PC-9 (cell line): Measurements from ENCODE around the gene TMEM97. TPM values are rescaled to one million over a fixed set of nuclear protein-coding genes. Genes with fewer than 3 reads are reported as not detected.

ENCODE experiments used
- BruUV-seq: library from RNA; stranded (reverse); fragments of 400-500 nt; replicated peaks from 2 replicates; lab custom pipeline; 2021; lab: Mats Ljungman, UMichigan
- CTCF ChIA-PET: fragments of 300-600 bp; sonication (Branson Sonifier 250); formaldehyde crosslinking; loops from one replicate; lab custom pipeline; 2022; ENCODE audit warnings: antibody characterized with exemption; lab: Charles Lee
- POLR2A ChIA-PET: fragments of 300-600 bp; sonication (Branson Sonifier 250); formaldehyde crosslinking; loops from one replicate; lab custom pipeline; 2022; ENCODE audit warnings: antibody characterized with exemption; ENCODE audit not compliant: unreplicated experiment; lab: Charles Lee
- DNase-seq, 2 experiments: peaks; one replicate each; pipeline versions ENCODE4 v3.0.0 to v3.0.0-alpha.2; 2015 to 2022; ENCODE audit warnings: mixed read lengths in 1 of 2
- H2AFZ ChIP-seq: fragments of 200-600 bp; sonication (generic); 2 replicates; pipeline ENCODE4 v1.8.1; 2017; ENCODE audit warnings: antibody characterized with exemption
- H3F3A ChIP-seq: fragments of 200-600 bp; sonication (generic); 2 replicates; pipeline ENCODE4 v1.8.1; 2017; ENCODE audit warnings: antibody characterized with exemption, mild to moderate bottlenecking, low read depth; ENCODE audit not compliant: insufficient read depth
- H3K27ac ChIP-seq: fragments of 200-600 bp; sonication (generic); 2 replicates; pipeline ENCODE4 v1.6.1; 2016; ENCODE audit warnings: mixed run types
- H3K27me3 ChIP-seq: fragments of 200-600 bp; sonication (generic); 2 replicates; pipeline ENCODE4 v1.6.1; 2016; ENCODE audit warnings: low read depth, mixed run types; ENCODE audit not compliant: insufficient read depth
- H3K36me3 ChIP-seq: fragments of 200-600 bp; sonication (generic); 2 replicates; pipeline ENCODE4 v1.6.1; 2016; ENCODE audit warnings: low read depth, mixed run types
- H3K4me1 ChIP-seq: fragments of 200-600 bp; sonication (generic); replicated peaks from 2 replicates; pipeline ENCODE4 v1.6.1; 2016; ENCODE audit warnings: mixed run types; ENCODE audit not compliant: insufficient read depth
- H3K4me2 ChIP-seq: fragments of 200-600 bp; sonication (generic); 2 replicates; pipeline ENCODE4 v1.6.1; 2017; ENCODE audit warnings: mixed run types
- H3K4me3 ChIP-seq: fragments of 200-600 bp; sonication (generic); 2 replicates; pipeline ENCODE4 v1.6.1; 2016; ENCODE audit warnings: mixed run types
- H3K79me2 ChIP-seq: fragments of 200-600 bp; sonication (generic); 2 replicates; pipeline ENCODE4 v1.6.1; 2017; ENCODE audit warnings: low read depth, mixed run types
- H3K9me2 ChIP-seq: fragments of 200-600 bp; sonication (generic); 2 replicates; pipeline ENCODE4 v1.8.1; 2017; ENCODE audit warnings: mild to moderate bottlenecking; ENCODE audit not compliant: insufficient read depth
- H3K9me3 ChIP-seq: fragments of 200-600 bp; sonication (generic); 2 replicates; pipeline ENCODE4 v1.8.1; 2016; ENCODE audit warnings: low read depth; ENCODE audit not compliant: insufficient read depth
- H4K20me1 ChIP-seq: fragments of 200-600 bp; sonication (generic); 2 replicates; pipeline ENCODE4 v1.8.1; 2017; ENCODE audit not compliant: insufficient read depth
- CTCF ChIP-seq: fragments of 200-600 bp; sonication (generic); conservative IDR thresholded peaks from 2 replicates; pipeline ENCODE4 v1.6.1; 2017; ENCODE audit warnings: mixed run types, antibody characterized with exemption, mild to moderate bottlenecking, moderate library complexity
- EZH2 ChIP-seq: fragments of 200-600 bp; sonication (generic); IDR thresholded peaks from 2 replicates; pipeline ENCODE4 v1.8.0; 2017; ENCODE audit warnings: antibody characterized with exemption, low read depth
- intact Hi-C: fragments of 100-400 bp; cut with micrococcal nuclease; formaldehyde crosslinking; loops from one replicate; pipeline ENCODE4 v1.10.0; 2022; ENCODE audit not compliant: unreplicated experiment
- total RNA-seq: library from RNA; stranded (reverse); gene quantifications from 2 replicates; pipeline ENCODE4 v1.2.3, GENCODE V29; 2021

TMEM97 gene
- total RNA-seq, 1 experiment from 2014 or later: 46.4 TPM

GRCh38 chr17:28333083-28333746 is 14.2 kb downstream of the TMEM97 start:
- Histone ChIP-seq H3K9me3 (no peaks in the 10 kb centered on the region), H3K79me2 (peaks cover 40% of the 10 kb centered on the region), H4K20me1 (peaks cover 12% of the 10 kb centered on the region), H2AFZ (no peak overlapping the region), H3F3A (peaks cover 12% of the 10 kb centered on the region; the same call in 1 of the 2 replicates), H3K4me3 (no peak overlapping the region), H3K27me3 (no peaks in the 10 kb centered on the region), H3K4me1 (peaks cover 32% of the 10 kb centered on the region), H3K9me2 (no peaks in the 10 kb centered on the region), H3K4me2 (peak overlapping the region; percentile 100; the same call in 1 of the 2 replicates), H3K36me3 (0 out of 2 replicates have a peak, but pooled peaks cover 9% of the 10 kb centered on the region), H3K27ac (no peak overlapping the region)
- no peak for TF ChIP-seq EZH2
- no peak for TF ChIP-seq CTCF
- no peak for DNase-seq
- BruUV-seq: no TSS peak
- POLR2A ChIA-PET: no interaction called here
- intact Hi-C loops: no loop called here
- CTCF ChIA-PET: no interaction called here

- peaks cover 22% of the 10 kb centered on the region for H3K4me1 ChIP-seq
- 0 out of 2 replicates have a peak, but pooled peaks cover 7% of the 10 kb centered on the region for H3K36me3 ChIP-seq
- DNase-seq: no peak
- H3K4me3 ChIP-seq: peak overlapping the region; percentile 87
- H3K79me2 ChIP-seq: peaks cover 45% of the 10 kb centered on the region
- peak overlapping the region; percentile 100 for H3K4me2 ChIP-seq
- intact Hi-C loops: no loop called here
- TF ChIP-seq EZH2: no peak
- no peak for TF ChIP-seq CTCF
- H3K27me3 ChIP-seq: no peaks in the 10 kb centered on the region
- TSS peak; percentile 16 for BruUV-seq
- H2AFZ ChIP-seq: no peak overlapping the region
- CTCF ChIA-PET: no interaction called here
- H3K9me2 ChIP-seq: no peaks in the 10 kb centered on the region
- no peaks in the 10 kb centered on the region for H3K9me3 ChIP-seq
- H3K27ac ChIP-seq: no peak overlapping the region
- POLR2A ChIA-PET: interaction anchor here (0.7 kb wide), 1 partner anchor 8 kb away, joined by 4 read pairs; no protein-coding TSS in a partner anchor
- H3F3A ChIP-seq: peaks cover 12% of the 10 kb centered on the region; the same call in 1 of the 2 replicates
- H4K20me1 ChIP-seq: peaks cover 16% of the 10 kb centered on the region
These were observed 15.2 kb downstream of the TMEM97 start for GRCh38 chr17:28334171-28334570.

- no TSS peak for BruUV-seq
- H2AFZ ChIP-seq: peak overlapping the region; percentile 92
- intact Hi-C loops: loop anchor here (5.0 kb wide), 4 partner anchors 57 to 292 kb away; partner anchors contain the start of genes NLK and SLC46A1
- H3K27me3 ChIP-seq: no peaks in the 10 kb centered on the region
- H3K27ac ChIP-seq: no peak overlapping the region
- H3K4me3 ChIP-seq: peak overlapping the region; percentile 87
- ChIA-PET POLR2A (interaction anchor here (0.6 to 2.2 kb wide), 8 partner anchors 9 to 74 kb away, joined by 4 to 42 read pairs (median 8); partner anchors contain the start of gene POLDIP2), CTCF (no interaction called here)
- peaks cover 16% of the 10 kb centered on the region for H4K20me1 ChIP-seq
- peak overlapping the region; percentile 100 for H3K4me2 ChIP-seq
- TF ChIP-seq CTCF: no peak
- no peak for TF ChIP-seq EZH2
- H3K79me2 ChIP-seq: peaks cover 45% of the 10 kb centered on the region
- H3F3A ChIP-seq: peaks cover 12% of the 10 kb centered on the region; the same call in 1 of the 2 replicates
- H3K36me3 ChIP-seq: 0 out of 2 replicates have a peak, but pooled peaks cover 4% of the 10 kb centered on the region
- DNase-seq: no peak
- no peaks in the 10 kb centered on the region for H3K9me2 ChIP-seq
- peaks cover 22% of the 10 kb centered on the region for H3K4me1 ChIP-seq
- no peaks in the 10 kb centered on the region for H3K9me3 ChIP-seq
These were observed 15.7 kb downstream of the TMEM97 start for GRCh38 chr17:28334666-28335200.
